T-helper 17 cell (primary cell): ENCODE results near the gene CD6. TPM values are rescaled to one million over a fixed set of nuclear protein-coding genes. Genes with fewer than 3 reads are reported as not detected.

Experiments
- ATAC-seq: fragments of 150-1000 bp; cut with Tn5 transposase; 2 replicates; pipeline ENCODE4 v1.10.0; 2021; ENCODE audit warnings: mild to moderate bottlenecking, moderate library complexity
- DNase-seq, 3 donors: peaks; one replicate each; pipeline versions ENCODE4 v3.0.0 to v3.0.0-alpha.2; 2020 to 2021
- H3K9me3 ChIP-seq: one replicate; pipeline ENCODE4 v1.7.0; 2013; ENCODE audit warnings: low read length, mild to moderate bottlenecking; ENCODE audit not compliant: control insufficient read depth, poor library complexity, severe bottlenecking
- H3K27ac Mint-ChIP-seq: one replicate; pipeline ENCODE4 v1.8.0; 2022; ENCODE audit warnings: mild to moderate bottlenecking, moderate library complexity, mixed read lengths
- H3K27me3 Mint-ChIP-seq: one replicate; pipeline ENCODE4 v1.8.0; 2022; ENCODE audit warnings: mixed read lengths
- H3K36me3 Mint-ChIP-seq: one replicate; pipeline ENCODE4 v1.8.0; 2022; ENCODE audit warnings: low read depth, mixed read lengths
- H3K4me1 Mint-ChIP-seq: one replicate; pipeline ENCODE4 v1.8.0; 2022; ENCODE audit warnings: mild to moderate bottlenecking, mixed read lengths
- H3K4me3 Mint-ChIP-seq: one replicate; pipeline ENCODE4 v1.8.0; 2022; ENCODE audit warnings: mild to moderate bottlenecking, moderate library complexity, mixed read lengths
- total RNA-seq, 4 donors: library from RNA in 2 of 4; stranded (reverse) in 2 of 4; gene quantifications; one replicate each; pipeline ENCODE4 v1.2.3 and lab custom pipeline; 2022 to 2026

CD6 gene
- total RNA-seq, 2 donors from 2014 or later: 533 to 568 TPM

DNA sequence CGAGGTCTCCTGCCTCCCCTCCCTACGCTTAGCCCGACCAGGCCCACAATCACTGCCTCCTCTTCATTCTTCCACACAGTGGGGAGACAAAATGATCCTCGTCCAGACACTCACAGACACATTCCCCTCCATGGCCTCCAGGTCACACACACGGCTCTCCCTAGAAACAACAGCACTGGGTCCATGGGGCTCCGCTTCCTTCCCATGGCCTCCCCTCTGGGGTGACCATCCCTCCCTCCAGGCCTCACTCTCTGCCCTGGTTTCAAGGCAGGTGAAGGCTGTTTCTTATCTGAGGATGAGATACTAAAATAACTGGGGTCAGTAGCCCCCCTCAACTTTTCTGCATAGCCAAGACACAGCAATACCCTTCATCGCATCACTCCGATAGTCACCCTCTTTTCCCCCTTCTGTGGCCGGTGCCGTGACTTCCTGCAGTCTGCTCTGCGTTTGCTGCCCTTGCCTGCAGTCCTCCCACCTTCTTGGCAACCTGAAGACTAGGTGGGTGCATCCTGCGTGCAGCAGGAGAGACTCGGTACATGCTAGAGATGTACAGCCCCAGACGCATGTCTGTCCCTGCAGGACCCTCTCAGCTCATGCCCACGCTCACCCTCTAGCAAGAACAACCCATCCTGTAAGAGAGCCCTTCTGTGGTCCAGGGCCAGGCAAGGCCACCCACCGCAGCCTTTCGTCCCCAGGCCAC, 55.8 kb downstream of the CD6 start:
- H3K27me3 Mint-ChIP-seq: no peaks in the 10 kb centered on the region
- peak overlapping the region; percentile 96 for H3K4me3 Mint-ChIP-seq
- no peak for DNase-seq
- peaks cover 2% of the 10 kb centered on the region for H3K36me3 Mint-ChIP-seq
- H3K9me3 ChIP-seq: no peaks in the 10 kb centered on the region
- peaks cover 68% of the 10 kb centered on the region for H3K4me1 Mint-ChIP-seq
- H3K27ac Mint-ChIP-seq: peak overlapping the region; percentile 99
- peak; percentile 15 for ATAC-seq

DNA sequence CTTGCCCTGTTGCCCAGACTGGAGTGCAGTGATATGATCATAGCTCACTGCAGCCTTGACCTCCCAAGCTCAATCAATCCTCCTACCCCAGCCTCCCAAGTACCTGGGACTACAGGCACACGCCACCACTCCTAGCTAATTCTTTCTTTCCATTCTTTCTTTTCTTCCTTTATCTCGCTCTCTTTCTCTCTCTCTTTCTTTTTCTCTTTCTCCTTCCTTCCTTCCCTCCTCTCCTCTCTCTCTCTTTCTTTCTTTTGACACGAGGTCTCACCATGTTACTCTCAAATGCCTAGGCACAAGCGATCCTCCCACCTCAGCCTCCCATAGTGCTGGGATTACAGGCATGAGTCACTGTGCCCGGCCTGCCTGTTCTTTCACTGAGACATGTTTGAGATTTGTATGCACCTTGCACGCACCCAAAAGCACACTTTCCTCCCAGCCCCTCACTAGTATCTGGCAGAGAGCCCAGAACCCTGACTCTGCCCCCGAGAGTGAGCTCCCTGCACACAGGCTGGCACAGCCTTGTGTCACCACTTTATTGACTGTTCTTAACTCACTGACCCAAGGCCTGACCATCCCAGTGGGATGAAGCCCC, 56.8 kb downstream of the CD6 start:
- peaks cover 67% of the 10 kb centered on the region for H3K4me1 Mint-ChIP-seq
- DNase-seq (peak in 1 of 3 donors; percentile 43), ATAC-seq (no peak)
- no peaks in the 10 kb centered on the region for H3K27me3 Mint-ChIP-seq
- no peaks in the 10 kb centered on the region for H3K9me3 ChIP-seq
- H3K27ac Mint-ChIP-seq: peak overlapping the region; percentile 99
- peak overlapping the region; percentile 96 for H3K4me3 Mint-ChIP-seq
- peaks cover 2% of the 10 kb centered on the region for H3K36me3 Mint-ChIP-seq

GRCh38 chr11:61032824-61033223, 61.3 kb downstream of the CD6 start:
- Mint-ChIP-seq H3K27me3 (no peaks in the 10 kb centered on the region), H3K4me3 (no peak overlapping the region), H3K4me1 (peaks cover 51% of the 10 kb centered on the region), H3K27ac (peak overlapping the region; percentile 88), H3K36me3 (peaks cover 2% of the 10 kb centered on the region)
- no peak for ATAC-seq
- H3K9me3 ChIP-seq: no peaks in the 10 kb centered on the region
- DNase-seq: no peak

GRCh38 chr11:61033417-61033816, 61.9 kb downstream of the CD6 start:
- ATAC-seq (no peak), DNase-seq (no peak)
- Mint-ChIP-seq H3K36me3 (peaks cover 2% of the 10 kb centered on the region), H3K27me3 (no peaks in the 10 kb centered on the region), H3K27ac (no peak overlapping the region), H3K4me3 (peak overlapping the region; percentile 39), H3K4me1 (peaks cover 45% of the 10 kb centered on the region)
- H3K9me3 ChIP-seq: no peaks in the 10 kb centered on the region

DNA sequence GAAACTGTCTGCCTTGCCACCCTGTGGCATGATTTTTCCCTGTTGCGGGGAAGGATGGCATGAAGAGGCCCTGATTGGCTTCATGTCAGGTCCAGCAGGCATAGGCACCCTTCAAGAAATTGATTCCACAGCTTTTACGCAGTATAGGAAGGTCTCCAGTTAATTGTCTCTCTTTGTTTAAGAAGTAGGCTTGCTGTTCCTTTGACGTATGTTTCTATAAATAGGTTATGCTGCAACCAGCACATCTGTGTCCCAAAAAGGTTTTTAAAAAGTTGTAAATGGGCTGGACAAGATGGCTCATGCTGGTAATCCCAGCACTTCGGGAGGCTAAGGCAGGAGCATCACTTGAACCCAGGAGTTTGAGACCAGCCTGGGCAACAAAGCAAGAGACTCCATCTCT, 62.6 kb downstream of the CD6 start:
- no peak for DNase-seq
- H3K4me3 Mint-ChIP-seq: no peak overlapping the region
- no peak for ATAC-seq
- peak overlapping the region; percentile 95 for H3K27ac Mint-ChIP-seq
- H3K36me3 Mint-ChIP-seq: peaks cover 2% of the 10 kb centered on the region
- H3K27me3 Mint-ChIP-seq: no peaks in the 10 kb centered on the region
- H3K4me1 Mint-ChIP-seq: peaks cover 41% of the 10 kb centered on the region
- no peaks in the 10 kb centered on the region for H3K9me3 ChIP-seq

- H3K9me3 ChIP-seq: no peaks in the 10 kb centered on the region
- Mint-ChIP-seq H3K27ac (peak overlapping the region; percentile 95), H3K36me3 (peaks cover 2% of the 10 kb centered on the region), H3K4me1 (peaks cover 43% of the 10 kb centered on the region), H3K27me3 (no peaks in the 10 kb centered on the region), H3K4me3 (peak overlapping the region; percentile 70)
- DNase-seq (no peak), ATAC-seq (no peak)
These were observed 63.4 kb downstream of the CD6 start for GRCh38 chr11:61034704-61035525.

- H3K27ac Mint-ChIP-seq: peak overlapping the region; percentile 95
- peaks cover 44% of the 10 kb centered on the region for H3K4me1 Mint-ChIP-seq
- DNase-seq (no peak), ATAC-seq (peak; percentile 33)
- no peaks in the 10 kb centered on the region for H3K9me3 ChIP-seq
- peak overlapping the region; percentile 70 for H3K4me3 Mint-ChIP-seq
- H3K36me3 Mint-ChIP-seq: peaks cover 4% of the 10 kb centered on the region
- H3K27me3 Mint-ChIP-seq: no peaks in the 10 kb centered on the region
These were observed 64.0 kb downstream of the CD6 start for GRCh38 chr11:61035526-61035835.

DNA sequence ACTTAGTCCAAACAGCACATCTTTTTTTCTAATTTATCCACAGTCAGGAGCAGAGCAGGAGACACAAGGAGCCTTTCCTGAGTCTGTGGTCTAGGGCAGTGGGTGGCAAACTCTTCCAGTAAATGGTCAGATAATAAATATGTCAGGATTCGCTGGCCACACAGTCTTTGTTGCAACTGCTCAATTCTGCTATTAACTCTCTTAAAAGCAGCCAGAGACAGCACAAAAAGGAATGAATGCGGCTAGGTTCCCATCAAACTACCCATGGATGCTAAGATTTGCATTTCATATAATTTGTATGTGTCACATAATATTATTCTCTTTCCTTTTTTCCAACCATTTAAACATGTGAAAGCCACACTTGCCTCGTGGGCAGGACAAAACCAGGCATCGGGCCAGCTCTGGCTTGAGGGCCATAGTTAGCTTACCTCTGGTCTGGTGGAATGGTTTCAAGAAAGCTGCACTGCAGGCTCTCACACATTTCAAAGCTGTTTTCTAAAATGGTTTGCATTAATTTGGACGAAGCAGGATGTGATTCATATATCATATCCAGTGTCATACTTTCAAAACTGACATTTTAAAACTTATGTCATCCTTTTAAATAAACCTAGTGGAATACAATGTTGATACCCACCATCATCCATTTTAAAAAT, 66.1 kb downstream of the CD6 start:
- Mint-ChIP-seq H3K27ac (no peak overlapping the region), H3K4me1 (peaks cover 49% of the 10 kb centered on the region)
- ATAC-seq: no peak

DNA sequence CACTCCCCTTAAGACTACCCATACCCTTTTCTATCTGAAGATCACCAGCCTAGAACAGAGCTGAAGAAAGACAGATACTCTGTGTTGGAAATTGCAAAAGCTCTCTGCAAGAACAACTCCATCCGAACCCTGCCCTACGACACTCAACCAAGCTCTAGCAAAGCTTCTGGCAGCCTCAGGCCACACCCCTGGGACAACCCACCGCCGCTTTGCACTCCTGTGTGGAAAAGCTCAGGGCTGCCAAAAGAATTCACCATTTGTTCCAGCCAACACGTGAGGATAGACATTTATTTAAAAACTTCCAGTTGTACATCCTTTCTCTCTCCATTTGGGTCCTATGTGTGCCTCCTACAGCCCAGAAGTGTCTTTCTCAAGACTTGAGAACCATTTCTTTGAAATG, 68.4 kb downstream of the CD6 start:
- Mint-ChIP-seq H3K4me1 (peaks cover 42% of the 10 kb centered on the region), H3K27me3 (no peaks in the 10 kb centered on the region), H3K36me3 (peaks cover 2% of the 10 kb centered on the region), H3K4me3 (peak overlapping the region; percentile 41), H3K27ac (peak overlapping the region; percentile 97)
- H3K9me3 ChIP-seq: no peaks in the 10 kb centered on the region
- ATAC-seq: no peak
- no peak for DNase-seq

More for the DNA sequence above, 66.1 kb downstream of the CD6 start:
- no peaks in the 10 kb centered on the region for H3K9me3 ChIP-seq
- no peak for DNase-seq
- Mint-ChIP-seq H3K36me3 (peaks cover 2% of the 10 kb centered on the region), H3K27me3 (no peaks in the 10 kb centered on the region), H3K4me3 (no peak overlapping the region)

DNA sequence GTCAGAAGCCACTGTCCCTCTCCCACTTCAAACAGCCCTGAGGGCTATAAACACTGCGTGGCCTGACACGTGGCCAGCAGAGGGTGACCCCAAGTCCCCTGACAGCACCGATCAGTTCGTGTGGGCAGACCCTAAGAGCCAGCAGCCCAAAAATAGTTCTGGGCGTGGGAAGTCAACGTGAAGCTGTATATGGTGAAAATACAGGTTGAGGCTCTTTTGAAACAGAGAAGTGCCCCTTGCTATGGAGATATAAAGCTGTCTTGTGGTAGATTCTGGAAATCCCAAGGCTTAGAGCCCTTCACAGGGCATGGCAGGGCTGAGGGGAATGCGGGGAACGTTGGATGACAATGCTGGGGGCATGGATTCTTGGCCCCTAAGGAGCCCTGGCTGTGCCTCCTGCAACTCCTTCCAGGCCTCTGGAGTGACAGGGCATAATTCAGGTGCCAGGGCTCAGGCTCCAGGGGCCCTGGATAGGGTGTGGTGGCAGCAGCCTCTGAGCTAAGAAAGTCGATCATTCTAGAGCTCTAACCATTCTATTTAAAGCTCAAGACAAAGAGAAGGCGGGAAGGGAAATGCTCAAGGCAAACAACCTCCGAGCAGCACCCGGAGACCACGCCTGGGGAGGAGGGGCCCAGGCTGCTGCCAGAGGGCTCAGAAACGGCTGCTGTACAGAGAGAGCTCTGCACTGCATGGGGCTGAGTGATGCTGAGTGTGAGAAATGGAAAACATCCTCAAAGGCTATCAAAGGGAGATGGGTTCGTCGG, 70.5 kb downstream of the CD6 start:
- DNase-seq: peak; percentile 61 to 79 (median 75)
- peaks cover 37% of the 10 kb centered on the region for H3K4me1 Mint-ChIP-seq

GRCh38 chr11:61042537-61042936, 71.1 kb downstream of the CD6 start:
- H3K4me3 Mint-ChIP-seq: peak overlapping the region; percentile 92
- no peaks in the 10 kb centered on the region for H3K9me3 ChIP-seq
- peak; percentile 47 for ATAC-seq
- no peaks in the 10 kb centered on the region for H3K27me3 Mint-ChIP-seq
- H3K36me3 Mint-ChIP-seq: peaks cover 7% of the 10 kb centered on the region
- peaks cover 41% of the 10 kb centered on the region for H3K4me1 Mint-ChIP-seq
- no peak for DNase-seq
- H3K27ac Mint-ChIP-seq: peak overlapping the region; percentile 97

More for the DNA sequence above, 70.5 kb downstream of the CD6 start:
- H3K9me3 ChIP-seq: no peaks in the 10 kb centered on the region
- Mint-ChIP-seq H3K27ac (peak overlapping the region; percentile 97), H3K27me3 (no peaks in the 10 kb centered on the region), H3K36me3 (peaks cover 5% of the 10 kb centered on the region), H3K4me3 (peak overlapping the region; percentile 92)
- peak; percentile 90 for ATAC-seq

- DNase-seq (peak in 1 of 3 donors; percentile 35), ATAC-seq (peak; percentile 62)
These were observed 71.6 kb downstream of the CD6 start for GRCh38 chr11:61042961-61043540.

More at GRCh38 chr11:61042961-61043540, 71.6 kb downstream of the CD6 start:
- peak overlapping the region; percentile 97 for H3K27ac Mint-ChIP-seq
- H3K4me1 Mint-ChIP-seq: peaks cover 40% of the 10 kb centered on the region
- H3K36me3 Mint-ChIP-seq: peaks cover 7% of the 10 kb centered on the region
- H3K27me3 Mint-ChIP-seq: no peaks in the 10 kb centered on the region
- no peaks in the 10 kb centered on the region for H3K9me3 ChIP-seq
- H3K4me3 Mint-ChIP-seq: peak overlapping the region; percentile 92
